MCF 10A (cell line): ENCODE data around the gene RIPOR3. TPM values are rescaled to one million over a fixed set of nuclear protein-coding genes. Genes with fewer than 3 reads are reported as not detected.
"Not testable (repeated sequence)": the region's sequence is repeated elsewhere in the genome, so short reads cannot be mapped to it uniquely, and the experiment has no call there.

ENCODE experiments used
- BruUV-seq: library from RNA; stranded (reverse); fragments of 400-500 nt; replicated peaks from 2 replicates; lab custom pipeline; 2021; lab: Mats Ljungman, UMichigan
- CTCF ChIA-PET: fragments of 300-600 bp; sonication (Branson Sonifier 250); formaldehyde crosslinking; extraction: SDS; loops from one replicate; lab custom pipeline; 2021; ENCODE audit warnings: antibody characterized with exemption, inconsistent platforms; lab: Yijun Ruan, JAX
- POLR2A ChIA-PET: fragments of 300-600, 350-650 bp; sonication (Branson Sonifier 250); formaldehyde crosslinking; extraction: SDS; loops from one replicate; lab custom pipeline; 2020; ENCODE audit warnings: antibody characterized with exemption, inconsistent platforms; lab: Yijun Ruan, JAX
- DNase-seq: peaks from one replicate; pipeline ENCODE4 v3.0.0-alpha.2; 2018; ENCODE audit not compliant: unreplicated experiment
- H3K27ac Mint-ChIP-seq: one replicate; pipeline ENCODE4 v1.8.0; 2022; ENCODE audit warnings: mild to moderate bottlenecking, low read depth, mixed read lengths; ENCODE audit not compliant: unreplicated experiment
- H3K27me3 Mint-ChIP-seq: one replicate; pipeline ENCODE4 v1.8.0; 2022; ENCODE audit warnings: mixed read lengths; ENCODE audit not compliant: insufficient read depth, unreplicated experiment
- H3K36me3 Mint-ChIP-seq: one replicate; pipeline ENCODE4 v1.8.0; 2022; ENCODE audit warnings: mild to moderate bottlenecking, moderate library complexity, mixed read lengths; ENCODE audit not compliant: insufficient read depth, unreplicated experiment
- H3K4me1 Mint-ChIP-seq: one replicate; pipeline ENCODE4 v1.8.0; 2022; ENCODE audit warnings: mixed read lengths; ENCODE audit not compliant: insufficient read depth, unreplicated experiment
- H3K4me3 Mint-ChIP-seq: one replicate; pipeline ENCODE4 v1.8.0; 2022; ENCODE audit warnings: mild to moderate bottlenecking, moderate library complexity, mixed read lengths; ENCODE audit not compliant: unreplicated experiment
- H3K9me3 Mint-ChIP-seq: one replicate; pipeline ENCODE4 v1.8.0; 2022; ENCODE audit warnings: mixed read lengths; ENCODE audit not compliant: unreplicated experiment
- CTCF ChIP-seq: fragments of 200-600 bp; IDR thresholded peaks from one replicate; pipeline ENCODE4 v1.8.0; 2022; ENCODE audit warnings: antibody characterized with exemption, mild to moderate bottlenecking; ENCODE audit not compliant: unreplicated experiment
- intact Hi-C: fragments of 100-400 bp; cut with micrococcal nuclease; formaldehyde crosslinking; loops from 2 replicates; pipeline ENCODE4 v1.14.1; 2022
- total RNA-seq: library from RNA; stranded (reverse); gene quantifications from 2 replicates; pipeline ENCODE4 v1.2.3, GENCODE V29; 2022

Gene RIPOR3
- total RNA-seq, 1 experiment from 2014 or later, result not detected

- H3K4me3 Mint-ChIP-seq, result no peak overlapping the region
- H3K36me3 Mint-ChIP-seq, result peaks cover 79% of the 10 kb centered on the region
- ChIA-PET CTCF (interaction anchor here (0.6 to 1.2 kb wide), 9 partner anchors 9 to 380 kb away, joined by 3 to 5 read pairs (median 3); no protein-coding TSS in a partner anchor), POLR2A (interaction anchor here (0.5 to 1.4 kb wide), 6 partner anchors 10 to 256 kb away, joined by 3 to 9 read pairs (median 3); partner anchors contain the start of gene PTPN1)
- no peaks in the 10 kb centered on the region for H3K9me3 Mint-ChIP-seq
- BruUV-seq, result TSS peak; percentile 13
- H3K27ac Mint-ChIP-seq, result peak overlapping the region; percentile 74
- H3K27me3 Mint-ChIP-seq, result no peaks in the 10 kb centered on the region
- intact Hi-C loops, result loop anchor here (2.0 kb wide), 1 partner anchor 59 kb away; the partner anchor contains the start of gene PTPN1
- peak; percentile 42 for DNase-seq
- TF ChIP-seq CTCF, result peak; percentile 43
- peaks cover 39% of the 10 kb centered on the region for H3K4me1 Mint-ChIP-seq
Measured at GRCh38 chr20:50569864-50570836, 121.2 kb downstream of the RIPOR3 start.

GRCh38 chr20:50569487-50569863, 121.9 kb downstream of the RIPOR3 start:
- H3K4me1 Mint-ChIP-seq, result peaks cover 39% of the 10 kb centered on the region
- H3K27ac Mint-ChIP-seq, result peak overlapping the region; percentile 74
- peaks cover 79% of the 10 kb centered on the region for H3K36me3 Mint-ChIP-seq
- intact Hi-C loops, H3K9me3 Mint-ChIP-seq, H3K4me3 Mint-ChIP-seq, BruUV-seq, H3K27me3 Mint-ChIP-seq, DNase-seq: not testable (repeated sequence)
- ChIA-PET POLR2A (interaction anchor here (1.1 to 1.4 kb wide), 2 partner anchors 9 to 59 kb away, joined by 3 to 9 read pairs; partner anchors contain the start of gene PTPN1), CTCF (interaction anchor here (0.6 to 0.9 kb wide), 4 partner anchors 10 to 380 kb away, joined by 3 read pairs; no protein-coding TSS in a partner anchor)

GRCh38 chr20:50568549-50568942, 122.8 kb downstream of the RIPOR3 start:
- TF ChIP-seq CTCF, result no peak
- no peak for DNase-seq
- Mint-ChIP-seq H3K9me3 (no peaks in the 10 kb centered on the region), H3K27ac (peak overlapping the region; percentile 74), H3K27me3 (no peaks in the 10 kb centered on the region), H3K36me3 (peaks cover 78% of the 10 kb centered on the region), H3K4me3 (no peak overlapping the region), H3K4me1 (peaks cover 39% of the 10 kb centered on the region)
- intact Hi-C loops, result no loop called here
- BruUV-seq, result no TSS peak
- POLR2A ChIA-PET, result no interaction called here
- CTCF ChIA-PET, result interaction anchor here (0.5 to 0.9 kb wide), 5 partner anchors 11 to 256 kb away, joined by 3 read pairs; no protein-coding TSS in a partner anchor

- intact Hi-C loops, result no loop called here
- no peak for DNase-seq
- ChIA-PET POLR2A (no interaction called here), CTCF (interaction anchor here (4.4 kb wide), 1 partner anchor 8 kb away, joined by 24 read pairs; no protein-coding TSS in a partner anchor)
- Mint-ChIP-seq H3K4me1 (peaks cover 37% of the 10 kb centered on the region), H3K4me3 (no peak overlapping the region), H3K36me3 (peaks cover 78% of the 10 kb centered on the region), H3K27ac (peak overlapping the region; percentile 35), H3K9me3 (no peaks in the 10 kb centered on the region), H3K27me3 (no peaks in the 10 kb centered on the region)
- BruUV-seq, result no TSS peak
- no peak for TF ChIP-seq CTCF
Measured at GRCh38 chr20:50567860-50568548, 123.3 kb downstream of the RIPOR3 start.
